H1 (cell line): ENCODE measurements around the gene GRID1. TPM values are rescaled to one million over a fixed set of nuclear protein-coding genes. Genes with fewer than 3 reads are reported as not detected.

Source experiments
- BCL11A ChIP-seq, 2 experiments: IDR thresholded peaks; one replicate each; pipeline ENCODE4 v1.6.1; 2011; ENCODE audit warnings: low read depth in 2 of 2, low read length in 2 of 2, mild to moderate bottlenecking in 2 of 2
- CHD1 ChIP-seq: IDR thresholded peaks from 2 replicates; pipeline ENCODE4 v1.6.1; 2012; ENCODE audit warnings: low read depth, low read length, improper control_type of control experiment
- CHD2 ChIP-seq: IDR thresholded peaks from 2 replicates; pipeline ENCODE4 v1.6.1; 2012; ENCODE audit warnings: low read length, improper control_type of control experiment
- EGR1 ChIP-seq: IDR thresholded peaks from 2 replicates; pipeline ENCODE4 v1.6.1; 2011; ENCODE audit warnings: low read depth, low read length, borderline replicate concordance
- NANOG ChIP-seq: IDR thresholded peaks from 2 replicates; pipeline ENCODE4 v1.6.1; 2011; ENCODE audit warnings: low read length, low read depth, mild to moderate bottlenecking, inconsistent platforms; ENCODE audit not compliant: insufficient read depth, poor library complexity, severe bottlenecking
- NRF1 ChIP-seq: IDR thresholded peaks from 2 replicates; pipeline ENCODE4 v1.6.1; 2011; ENCODE audit warnings: mild to moderate bottlenecking, low read depth, low read length, improper control_type of control experiment
- RAD21 ChIP-seq, 2 experiments: IDR thresholded peaks in 1 of 2; conservative IDR thresholded peaks in 1 of 2; 2 replicates each; pipeline ENCODE4 v1.6.1; 2011; ENCODE audit warnings: low read depth in 2 of 2, low read length in 2 of 2, improper control_type of control experiment in 1 of 2, inconsistent platforms in 1 of 2, mild to moderate bottlenecking in 1 of 2, moderate library complexity in 1 of 2
- SRF ChIP-seq: IDR thresholded peaks from 2 replicates; pipeline ENCODE4 v1.6.1; 2011; ENCODE audit warnings: mild to moderate bottlenecking, low read depth, low read length, moderate library complexity
- polyA plus RNA-seq, 7 experiments: library from polyadenylated mRNA; depleted of rRNA in 3 of 7; stranded (reverse) in 5 of 7; unstranded in 2 of 7; fragments of >200 nt in 5 of 7; fragments of 200-250 nt in 2 of 7; gene quantifications; 1 replicate in 5 of 7; 2 replicates in 1 of 7; 4 replicates in 1 of 7; pipeline versions ENCODE4 v1.2.1 to v1.2.3, GENCODE V29; 2011 to 2013; ENCODE audit warnings: missing spikeins in 2 of 7, mixed read lengths in 2 of 7
- total RNA-seq: library from RNA; stranded (reverse); fragmentation: NEBNext Ultra II Directional; extraction: Animal tissue kit (Norgen Biotek cat#: 25700); gene quantifications from 2 replicates; pipeline ENCODE4 v1.2.1, GENCODE V29; 2021

GRID1 gene
- total and polyA plus RNA-seq, 2 of the 8 experiments (the other 6 are each of a cell fraction or from before 2014, with no cell fraction given) = 0.22 to 0.30 TPM

- TF ChIP-seq RAD21 (IDR thresholded peaks at IDR 0.05 in 1 of 2, conservative IDR thresholded peaks at IDR 0.05 in 1 of 2; ENCODE audit: low read depth in 2 of 2, low read length in 2 of 2) (no peak), SRF (no peak), CHD1 (no peak), NRF1 (no peak), BCL11A (IDR thresholded peaks at IDR 0.05; ENCODE audit: low read depth in 2 of 2, low read length in 2 of 2) (no peak), NANOG (no peak), EGR1 (no peak), CHD2 (no peak)
These were observed 353.0 kb downstream of the GRID1 start (continued) for GRCh38 chr10:86013568-86013967.
